OCI-LY3 (cell line): Measurements from ENCODE around the gene CNPY4.

Experiments
- H2AFZ ChIP-seq: fragments of 200-600, 300-600 bp; shearing (Covaris generic); 2 replicates; pipeline ENCODE4 v1.6.0; 2014; ENCODE audit warnings: antibody characterized with exemption, low read depth, low read length
- H3K27ac ChIP-seq: fragments of 200-600, 300-600 bp; sonication (generic); 2 replicates; pipeline ENCODE4 v1.5.1; 2014; ENCODE audit warnings: mild to moderate bottlenecking, low read length, moderate library complexity, mixed read lengths
- H3K27me3 ChIP-seq: fragments of 200-600, 300-600 bp; sonication (generic); 2 replicates; pipeline ENCODE4 v1.6.1; 2014; ENCODE audit warnings: low read depth, low read length, mixed read lengths
- H3K36me3 ChIP-seq: fragments of 200-600, 300-600 bp; sonication (generic); replicated peaks from 2 replicates; pipeline ENCODE3; 2014; ENCODE audit warnings: low read depth, low read length, mixed read lengths
- H3K4me1 ChIP-seq: fragments of 300-600, 200-600 bp; sonication (generic); 2 replicates; pipeline ENCODE4 v1.6.1; 2014; ENCODE audit warnings: low read length, mixed read lengths
- H3K4me2 ChIP-seq: fragments of 200-600, 300-600 bp; sonication (generic); 2 replicates; pipeline ENCODE4 v1.6.1; 2014; ENCODE audit warnings: low read length, mixed read lengths
- H3K4me3 ChIP-seq: fragments of 300-600, 200-600 bp; sonication (generic); 2 replicates; pipeline ENCODE4 v1.5.1; 2014; ENCODE audit warnings: antibody characterized with exemption, mild to moderate bottlenecking, low read length, moderate library complexity
- H3K79me2 ChIP-seq: fragments of 300-600, 200-600 bp; shearing (Covaris generic); 2 replicates; pipeline ENCODE4 v1.6.1; 2014; ENCODE audit warnings: mild to moderate bottlenecking, low read length, mixed read lengths
- H3K9ac ChIP-seq: fragments of 300-600, 200-600 bp; shearing (Covaris generic); 2 replicates; pipeline ENCODE4 v1.6.0; 2014; ENCODE audit warnings: mild to moderate bottlenecking, low read length, moderate library complexity
- H3K9me3 ChIP-seq: fragments of 200-600, 300-600 bp; shearing (Covaris generic); 2 replicates; pipeline ENCODE4 v1.6.1; 2014; ENCODE audit warnings: low read length, mixed read lengths; ENCODE audit not compliant: insufficient read depth
- H4K20me1 ChIP-seq: fragments of 200-600, 300-600 bp; sonication (generic); 2 replicates; pipeline ENCODE4 v1.6.1; 2016; ENCODE audit warnings: low read length, mixed read lengths; ENCODE audit not compliant: insufficient read depth
- EZH2phosphoT487 ChIP-seq: fragments of 200-600 bp; shearing (Covaris generic); IDR thresholded peaks from 2 replicates; pipeline ENCODE4 v1.6.1; 2018; ENCODE audit warnings: antibody characterized with exemption, mixed run types, low read depth
- TF ChIP-seq, protein P1 (sequence below): fragments of 200-600, 300-600 bp; sonication (generic); IDR thresholded peaks from 2 replicates; pipeline ENCODE4 v1.5.1; 2014; ENCODE audit warnings: antibody characterized with exemption, low read length, low read depth

CNPY4 gene

DNA sequence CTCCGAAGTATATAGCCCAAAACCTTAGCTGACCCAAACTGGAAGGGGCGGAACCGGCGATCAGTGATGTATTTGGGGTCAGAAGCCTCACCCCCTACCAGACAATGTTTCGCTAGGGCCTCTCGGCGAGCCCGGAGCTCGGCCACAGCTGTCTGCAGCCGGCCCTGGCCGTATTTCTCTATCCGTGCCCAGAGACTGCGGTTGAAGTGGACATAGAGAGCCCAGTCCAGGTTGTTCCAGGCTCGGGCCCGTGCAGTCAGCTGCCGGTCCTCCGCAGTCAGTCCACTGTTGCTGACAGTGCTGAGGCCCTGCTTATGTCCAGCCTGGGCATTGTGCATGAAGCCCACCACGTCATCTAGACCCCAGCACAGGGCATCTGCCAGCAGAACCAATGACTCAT lies 40.6 kb downstream of the CNPY4 start:
- no peak overlapping the region for H3K4me3 ChIP-seq
- H2AFZ ChIP-seq, result no peak overlapping the region
- H3K9me3 ChIP-seq, result no peaks in the 10 kb centered on the region
- no peak overlapping the region for H3K9ac ChIP-seq
- peaks cover 8% of the 10 kb centered on the region; the same call in 1 of the 2 replicates for H3K27me3 ChIP-seq
- H3K4me2 ChIP-seq, result no peak overlapping the region
- no peak overlapping the region for H3K27ac ChIP-seq
- no peak for TF ChIP-seq EZH2phosphoT487
- TF ChIP-seq, protein P1, sequence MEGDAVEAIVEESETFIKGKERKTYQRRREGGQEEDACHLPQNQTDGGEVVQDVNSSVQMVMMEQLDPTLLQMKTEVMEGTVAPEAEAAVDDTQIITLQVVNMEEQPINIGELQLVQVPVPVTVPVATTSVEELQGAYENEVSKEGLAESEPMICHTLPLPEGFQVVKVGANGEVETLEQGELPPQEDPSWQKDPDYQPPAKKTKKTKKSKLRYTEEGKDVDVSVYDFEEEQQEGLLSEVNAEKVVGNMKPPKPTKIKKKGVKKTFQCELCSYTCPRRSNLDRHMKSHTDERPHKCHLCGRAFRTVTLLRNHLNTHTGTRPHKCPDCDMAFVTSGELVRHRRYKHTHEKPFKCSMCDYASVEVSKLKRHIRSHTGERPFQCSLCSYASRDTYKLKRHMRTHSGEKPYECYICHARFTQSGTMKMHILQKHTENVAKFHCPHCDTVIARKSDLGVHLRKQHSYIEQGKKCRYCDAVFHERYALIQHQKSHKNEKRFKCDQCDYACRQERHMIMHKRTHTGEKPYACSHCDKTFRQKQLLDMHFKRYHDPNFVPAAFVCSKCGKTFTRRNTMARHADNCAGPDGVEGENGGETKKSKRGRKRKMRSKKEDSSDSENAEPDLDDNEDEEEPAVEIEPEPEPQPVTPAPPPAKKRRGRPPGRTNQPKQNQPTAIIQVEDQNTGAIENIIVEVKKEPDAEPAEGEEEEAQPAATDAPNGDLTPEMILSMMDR, result no peak
- peaks cover 7% of the 10 kb centered on the region; the same call in 1 of the 2 replicates for H3K79me2 ChIP-seq
- H3K4me1 ChIP-seq, result peaks cover 18% of the 10 kb centered on the region
- peaks cover 11% of the 10 kb centered on the region for H3K36me3 ChIP-seq
- no peaks in the 10 kb centered on the region; the same call in 1 of the 2 replicates for H4K20me1 ChIP-seq

DNA sequence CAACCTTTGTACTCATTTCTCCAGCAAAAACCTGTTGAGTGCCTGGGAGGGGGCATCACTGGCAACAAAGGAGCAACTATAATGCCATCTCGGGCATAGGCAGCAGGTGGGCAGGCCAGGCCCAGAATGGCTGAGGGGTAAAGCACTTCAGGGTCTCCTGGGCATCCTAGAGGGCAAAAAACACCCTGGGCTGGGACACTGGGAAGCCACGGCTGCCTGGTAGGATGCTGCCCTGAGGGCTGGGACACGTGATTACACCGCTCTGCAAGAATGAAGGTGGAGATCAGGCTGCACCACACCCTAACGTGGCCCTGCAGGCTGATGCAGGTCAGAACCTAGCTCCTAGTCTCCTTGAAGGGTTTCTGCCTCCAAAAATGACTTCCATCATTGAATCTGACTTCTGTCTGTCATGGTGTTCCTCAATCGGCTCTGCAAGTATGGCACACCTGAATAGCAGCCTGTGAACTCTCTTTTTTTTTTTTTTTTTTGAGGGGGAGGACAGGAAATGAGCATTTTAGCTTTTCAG lies 43.6 kb downstream of the CNPY4 start:
- H3K4me2 ChIP-seq, result no peak overlapping the region
- no peaks in the 10 kb centered on the region for H3K36me3 ChIP-seq
- no peaks in the 10 kb centered on the region for H4K20me1 ChIP-seq
- H3K79me2 ChIP-seq, result peaks cover 3% of the 10 kb centered on the region; the same call in 1 of the 2 replicates
- H3K9ac ChIP-seq, result no peak overlapping the region
- peaks cover 13% of the 10 kb centered on the region for H3K4me1 ChIP-seq
- H3K4me3 ChIP-seq, result no peak overlapping the region
- H3K9me3 ChIP-seq, result no peaks in the 10 kb centered on the region
- H3K27me3 ChIP-seq, result peaks cover 29% of the 10 kb centered on the region
- H2AFZ ChIP-seq, result no peak overlapping the region
- no peak overlapping the region for H3K27ac ChIP-seq
- no peak for TF ChIP-seq EZH2phosphoT487
- TF ChIP-seq, protein P1, result no peak

DNA sequence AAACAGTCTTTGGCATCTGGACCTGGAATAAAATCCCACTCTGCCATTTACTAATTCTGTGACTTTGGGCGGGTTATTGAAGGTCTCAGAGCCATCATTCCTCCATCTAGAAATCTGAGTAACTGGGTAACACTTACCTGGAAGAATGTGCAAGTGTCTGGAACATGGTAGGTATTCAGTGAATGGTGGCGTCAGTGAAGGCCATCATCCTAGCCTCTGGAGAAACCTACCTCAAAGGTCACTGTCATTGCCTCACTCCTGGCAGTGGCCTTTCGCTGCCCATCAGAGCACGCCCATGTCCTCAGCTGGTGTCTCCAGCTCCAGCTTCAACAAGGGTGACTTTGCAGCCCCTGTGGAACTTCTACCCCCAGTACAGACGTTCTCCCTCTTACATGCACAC lies 44.4 kb downstream of the CNPY4 start:
- no peak overlapping the region for H3K4me2 ChIP-seq
- no peak overlapping the region for H3K27ac ChIP-seq
- no peak overlapping the region for H2AFZ ChIP-seq
- peaks cover 21% of the 10 kb centered on the region for H3K4me1 ChIP-seq
- H3K79me2 ChIP-seq, result no peaks in the 10 kb centered on the region
- TF ChIP-seq, protein P1, result no peak
- H3K36me3 ChIP-seq, result no peaks in the 10 kb centered on the region
- H3K4me3 ChIP-seq, result no peak overlapping the region
- no peaks in the 10 kb centered on the region for H3K9me3 ChIP-seq
- H4K20me1 ChIP-seq, result no peaks in the 10 kb centered on the region
- peaks cover 34% of the 10 kb centered on the region for H3K27me3 ChIP-seq
- H3K9ac ChIP-seq, result no peak overlapping the region

DNA sequence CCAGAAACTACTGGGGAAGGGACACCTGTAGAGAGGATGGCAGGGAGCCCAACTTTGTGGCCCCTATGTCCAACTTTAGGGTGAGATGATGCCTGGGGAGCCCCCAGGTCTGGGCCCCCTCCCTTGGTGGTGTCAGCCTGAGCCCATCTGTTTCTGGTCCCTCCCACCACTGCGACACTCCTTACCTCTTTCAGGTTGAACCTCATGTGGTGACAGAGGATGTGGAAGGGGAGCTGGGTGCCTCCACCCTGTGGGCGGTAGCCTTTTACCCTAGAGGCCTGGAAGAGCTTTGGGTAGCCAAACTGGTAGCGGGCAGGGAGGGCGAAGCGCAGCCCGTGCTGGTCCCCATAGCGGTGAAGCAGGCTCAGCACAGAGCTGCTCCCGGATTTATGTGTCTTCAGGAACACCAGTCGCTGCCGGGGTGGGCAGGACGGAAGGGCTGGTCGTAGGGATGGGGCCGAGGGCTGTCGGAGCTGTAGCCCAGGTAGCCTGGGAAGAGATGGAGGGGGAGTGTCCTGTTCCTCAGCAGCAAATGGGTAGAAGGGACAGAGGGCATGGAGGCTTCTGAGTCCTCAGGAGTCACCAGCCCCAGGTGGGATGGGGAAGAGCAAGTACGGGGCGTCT lies 47.0 kb downstream of the CNPY4 start:
- no peak overlapping the region for H3K4me3 ChIP-seq
- no peaks in the 10 kb centered on the region for H3K79me2 ChIP-seq
- no peak overlapping the region for H3K9ac ChIP-seq
- H3K27ac ChIP-seq, result no peak overlapping the region
- no peaks in the 10 kb centered on the region for H3K9me3 ChIP-seq
- H4K20me1 ChIP-seq, result no peaks in the 10 kb centered on the region
- H3K4me1 ChIP-seq, result peaks cover 32% of the 10 kb centered on the region
- peaks cover 34% of the 10 kb centered on the region for H3K27me3 ChIP-seq
- TF ChIP-seq EZH2phosphoT487, result no peak
- TF ChIP-seq, protein P1, result no peak
- H3K4me2 ChIP-seq, result no peak overlapping the region
- no peaks in the 10 kb centered on the region for H3K36me3 ChIP-seq
- no peak overlapping the region for H2AFZ ChIP-seq
